PFSK-1 (cell line): ENCODE measurements around the gene HAVCR2.

ENCODE experiments used
- POLR2AphosphoS5 ChIP-seq: IDR thresholded peaks from 2 replicates; pipeline ENCODE4 v1.6.1; 2012; ENCODE audit warnings: low read depth, mild to moderate bottlenecking, control low read depth, low read length, moderate library complexity
- REST ChIP-seq, 2 experiments: IDR thresholded peaks; 2 replicates each; pipeline versions ENCODE4 v1.6.1 to v1.8.0; 2011 to 2012; ENCODE audit warnings: low read depth in 2 of 2, low read length in 2 of 2, control low read depth in 1 of 2, inconsistent platforms in 1 of 2, mild to moderate bottlenecking in 1 of 2, moderate library complexity in 1 of 2; ENCODE audit not compliant: insufficient read depth in 1 of 2
- TAF1 ChIP-seq: IDR thresholded peaks from 2 replicates; pipeline ENCODE4 v1.6.1; 2012; ENCODE audit warnings: low read length, control low read depth, borderline replicate concordance; ENCODE audit not compliant: insufficient read depth

GRCh38 chr5:157115012-157115411 lies 6.2 kb upstream of the HAVCR2 start:
- TF ChIP-seq POLR2AphosphoS5, result no peak
- no peak for TF ChIP-seq TAF1
- TF ChIP-seq REST (IDR thresholded peaks at IDR 0.05; ENCODE audit: insufficient read depth in 1 of 2, low read depth in 2 of 2, low read length in 2 of 2), result no peak
